Colonic mucosa (tissue), 4 donors: Measurements from ENCODE around the gene TMEM238. TPM values are rescaled to one million over a fixed set of nuclear protein-coding genes. Genes with fewer than 3 reads are reported as not detected.

ENCODE experiments used
- DNase-seq: peaks from one replicate; pipeline ENCODE4 v3.0.0-alpha.2; 2020
- H3K27ac ChIP-seq: fragments of 200-600 bp; one replicate; pipeline ENCODE4 v1.8.0; 2021
- H3K27me3 ChIP-seq: fragments of 200-600 bp; one replicate; pipeline ENCODE4 v1.8.0; 2021
- H3K36me3 ChIP-seq: fragments of 200-600 bp; one replicate; pipeline ENCODE4 v1.8.0; 2021
- H3K4me1 ChIP-seq: fragments of 200-600 bp; one replicate; pipeline ENCODE4 v1.8.0; 2021; ENCODE audit warnings: mild to moderate bottlenecking
- H3K4me3 ChIP-seq: fragments of 200-600 bp; one replicate; pipeline ENCODE4 v1.8.0; 2021
- H3K9ac ChIP-seq, 2 donors: one replicate each; pipeline ENCODE4 v1.7.0; 2013; ENCODE audit warnings: control low read depth in 2 of 2, low read depth in 2 of 2, low read length in 2 of 2
- H3K9me3 ChIP-seq: fragments of 200-600 bp; one replicate; pipeline ENCODE4 v1.8.0; 2021
- CTCF ChIP-seq: fragments of 200-600 bp; IDR thresholded peaks from one replicate; pipeline ENCODE4 v1.8.0; 2022; ENCODE audit warnings: antibody characterized with exemption, mild to moderate bottlenecking
- intact Hi-C: fragments of 100-400 bp; cut with DNase I; formaldehyde crosslinking; loops from one replicate; pipeline ENCODE4 v1.14.1; 2022
- total RNA-seq, 2 donors: library from RNA; stranded (reverse); fragmentation: NEBNext Ultra II Directional in 1 of 2; extraction: Animal tissue kit (Norgen Biotek cat#: 25700) in 1 of 2; gene quantifications; one replicate each; pipeline ENCODE4 v1.2.1, GENCODE V29; 2021
- donor health status: healthy.
- donor health status: DM: no; HTN: no; CAD: no.
- donor health status: DM: no; HTN: no; CAD: no.

TMEM238 gene
- total RNA-seq, 2 donors from 2014 or later = 78.1 to 85.9 TPM

GRCh38 chr19:55354698-55355212, 29.3 kb downstream of the TMEM238 start, which contains the start of gene COX6B2:
Gene COX6B2 (minus strand): TSS chr19:55354719. CDS start chr19:55354521, 198 bp downstream.
- no peak within 1 kb of the TSS for H3K27ac ChIP-seq
- H3K4me1 ChIP-seq = peaks cover 5% of the 10 kb centered on the region
- peaks cover 18% of the 10 kb centered on the region for H3K27me3 ChIP-seq
- DNase-seq = no peak
- TF ChIP-seq CTCF = no peak
- peak within 1 kb of the TSS; percentile 40 for H3K4me3 ChIP-seq
- intact Hi-C loops = no loop called here
- H3K9ac ChIP-seq = peak within 1 kb of the TSS; percentile 55 to 83
- H3K9me3 ChIP-seq = no peaks in the 10 kb centered on the region
- no peaks in the 10 kb centered on the region for H3K36me3 ChIP-seq

GRCh38 chr19:55353803-55354697, 30.0 kb downstream of the TMEM238 start:
- DNase-seq = peak; percentile 84
- Histone ChIP-seq H3K9me3 (no peaks in the 10 kb centered on the region), H3K27me3 (peaks cover 18% of the 10 kb centered on the region), H3K4me3 (peak overlapping the region; percentile 40), H3K36me3 (no peaks in the 10 kb centered on the region), H3K9ac (peak overlapping the region; percentile 55 to 83), H3K27ac (no peak overlapping the region), H3K4me1 (peaks cover 5% of the 10 kb centered on the region)
- intact Hi-C loops = no loop called here
- no peak for TF ChIP-seq CTCF

- Histone ChIP-seq H3K4me1 (peaks cover 5% of the 10 kb centered on the region), H3K27me3 (peaks cover 18% of the 10 kb centered on the region), H3K36me3 (no peaks in the 10 kb centered on the region), H3K4me3 (peak overlapping the region; percentile 40), H3K27ac (no peak overlapping the region), H3K9me3 (no peaks in the 10 kb centered on the region), H3K9ac (peak overlapping the region; percentile 55 to 83)
- DNase-seq = no peak
- intact Hi-C loops = no loop called here
- TF ChIP-seq CTCF = no peak
Measured at GRCh38 chr19:55353356-55353802, 30.7 kb downstream of the TMEM238 start.

GRCh38 chr19:55352549-55353145, 31.4 kb downstream of the TMEM238 start:
- no peak for DNase-seq
- Histone ChIP-seq H3K27ac (no peak overlapping the region), H3K4me3 (no peak overlapping the region), H3K27me3 (peaks cover 18% of the 10 kb centered on the region), H3K4me1 (peaks cover 5% of the 10 kb centered on the region), H3K9ac (peak overlapping the region in 1 of 2 donors; percentile 55), H3K36me3 (no peaks in the 10 kb centered on the region), H3K9me3 (no peaks in the 10 kb centered on the region)
- TF ChIP-seq CTCF = no peak
- intact Hi-C loops = no loop called here

- TF ChIP-seq CTCF = no peak
- H3K4me3 ChIP-seq = no peak overlapping the region
- H3K27me3 ChIP-seq = peaks cover 18% of the 10 kb centered on the region
- H3K9ac ChIP-seq = no peak overlapping the region
- peaks cover 5% of the 10 kb centered on the region for H3K4me1 ChIP-seq
- intact Hi-C loops = no loop called here
- DNase-seq = no peak
- no peaks in the 10 kb centered on the region for H3K36me3 ChIP-seq
- no peaks in the 10 kb centered on the region for H3K9me3 ChIP-seq
- no peak overlapping the region for H3K27ac ChIP-seq
Measured at GRCh38 chr19:55352040-55352439, 32.1 kb downstream of the TMEM238 start.
